Endothelial cell of umbilical vein (primary cell): ENCODE measurements around the gene RPL10A.

ENCODE experiments used
- EZH2 ChIP-seq: IDR thresholded peaks from 2 replicates; pipeline ENCODE4 v1.6.1; 2012; ENCODE audit warnings: borderline replicate concordance, low read depth, mild to moderate bottlenecking, moderate library complexity, low read length, inconsistent platforms; ENCODE audit not compliant: severe bottlenecking
- JUN ChIP-seq: IDR thresholded peaks from 2 replicates; pipeline ENCODE4 v1.6.1; 2011; ENCODE audit warnings: borderline replicate concordance, low read depth; ENCODE audit not compliant: insufficient read length, insufficient read depth
- MYC ChIP-seq: IDR thresholded peaks from one replicate; pipeline ENCODE4 v1.6.1; 2011; ENCODE audit warnings: mild to moderate bottlenecking, low read depth, low read length
- POLR2A ChIP-seq: IDR thresholded peaks from 2 replicates; pipeline ENCODE4 v1.6.1; 2012; ENCODE audit warnings: low read depth, mild to moderate bottlenecking, control low read depth, low read length
- POLR2AphosphoS5 ChIP-seq: IDR thresholded peaks from 2 replicates; pipeline ENCODE4 v1.6.1; 2012; ENCODE audit warnings: low read depth, mild to moderate bottlenecking, control low read depth, low read length, moderate library complexity; ENCODE audit not compliant: insufficient read depth
- TF ChIP-seq, protein P1 (sequence below), 2 donors: IDR thresholded peaks; 1 replicate in 1 of 2; 2 replicates in 1 of 2; pipeline ENCODE4 v1.5.1; 2011; ENCODE audit warnings: low read length in 2 of 2, mild to moderate bottlenecking in 2 of 2, moderate library complexity in 2 of 2, control low read depth in 1 of 2, inconsistent platforms in 1 of 2, low read depth in 1 of 2; ENCODE audit not compliant: insufficient read depth in 1 of 2; ENCODE audit errors: extremely low read depth in 1 of 2
- TF ChIP-seq, protein P2 (sequence below): IDR thresholded peaks from 2 replicates; pipeline ENCODE4 v1.6.1; 2011; ENCODE audit not compliant: insufficient read depth, insufficient read length

DNA sequence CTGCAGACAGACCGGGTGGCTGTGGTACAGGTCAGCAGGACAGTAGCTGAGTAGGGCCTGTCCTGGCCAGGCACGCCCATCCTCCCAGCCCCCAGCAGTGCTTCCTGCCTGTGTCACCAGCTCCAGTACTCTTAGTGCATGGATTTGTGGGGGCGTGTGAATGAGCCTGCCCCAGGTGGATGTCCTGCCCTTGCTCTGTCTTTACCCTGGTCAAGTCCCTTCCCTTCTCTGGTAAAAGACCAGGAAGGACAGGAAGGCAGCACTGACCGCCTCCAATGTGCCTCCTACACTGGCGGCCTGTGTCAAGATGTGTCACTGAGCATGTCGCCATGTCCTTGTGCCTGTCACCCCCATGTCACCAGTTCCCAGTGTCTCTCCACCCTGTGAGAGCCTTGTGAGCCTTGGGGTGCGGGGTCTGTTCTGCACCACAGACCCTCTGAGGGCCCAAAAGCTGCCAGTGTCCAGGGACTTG lies 16.8 kb downstream of the RPL10A start:
- TF ChIP-seq, protein P1, sequence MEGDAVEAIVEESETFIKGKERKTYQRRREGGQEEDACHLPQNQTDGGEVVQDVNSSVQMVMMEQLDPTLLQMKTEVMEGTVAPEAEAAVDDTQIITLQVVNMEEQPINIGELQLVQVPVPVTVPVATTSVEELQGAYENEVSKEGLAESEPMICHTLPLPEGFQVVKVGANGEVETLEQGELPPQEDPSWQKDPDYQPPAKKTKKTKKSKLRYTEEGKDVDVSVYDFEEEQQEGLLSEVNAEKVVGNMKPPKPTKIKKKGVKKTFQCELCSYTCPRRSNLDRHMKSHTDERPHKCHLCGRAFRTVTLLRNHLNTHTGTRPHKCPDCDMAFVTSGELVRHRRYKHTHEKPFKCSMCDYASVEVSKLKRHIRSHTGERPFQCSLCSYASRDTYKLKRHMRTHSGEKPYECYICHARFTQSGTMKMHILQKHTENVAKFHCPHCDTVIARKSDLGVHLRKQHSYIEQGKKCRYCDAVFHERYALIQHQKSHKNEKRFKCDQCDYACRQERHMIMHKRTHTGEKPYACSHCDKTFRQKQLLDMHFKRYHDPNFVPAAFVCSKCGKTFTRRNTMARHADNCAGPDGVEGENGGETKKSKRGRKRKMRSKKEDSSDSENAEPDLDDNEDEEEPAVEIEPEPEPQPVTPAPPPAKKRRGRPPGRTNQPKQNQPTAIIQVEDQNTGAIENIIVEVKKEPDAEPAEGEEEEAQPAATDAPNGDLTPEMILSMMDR (IDR thresholded peaks at IDR 0.05; ENCODE audit: extremely low read depth in 1 of 2, insufficient read depth in 1 of 2, low read depth in 1 of 2, low read length in 2 of 2): no peak
- TF ChIP-seq JUN: no peak
- no peak for TF ChIP-seq EZH2
- no peak for TF ChIP-seq POLR2A
- TF ChIP-seq, protein P2, sequence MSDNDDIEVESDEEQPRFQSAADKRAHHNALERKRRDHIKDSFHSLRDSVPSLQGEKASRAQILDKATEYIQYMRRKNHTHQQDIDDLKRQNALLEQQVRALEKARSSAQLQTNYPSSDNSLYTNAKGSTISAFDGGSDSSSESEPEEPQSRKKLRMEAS: no peak
- TF ChIP-seq POLR2AphosphoS5: no peak
- TF ChIP-seq MYC: no peak
